Hepatocyte (in vitro differentiated cells): ENCODE data around the gene KLK2.

ENCODE experiments used
- EZH2 ChIP-seq: fragments of 200-600 bp; sonication (generic); IDR thresholded peaks from 2 replicates; pipeline ENCODE4 v1.6.1; 2016; ENCODE audit warnings: antibody characterized with exemption, mild to moderate bottlenecking, borderline replicate concordance
- TF ChIP-seq, protein P1 (sequence below): fragments of 200-600 bp; sonication (generic); IDR thresholded peaks from 2 replicates; pipeline ENCODE4 v1.5.1; 2016; ENCODE audit warnings: antibody characterized with exemption, mild to moderate bottlenecking; ENCODE audit not compliant: poor library complexity

DNA sequence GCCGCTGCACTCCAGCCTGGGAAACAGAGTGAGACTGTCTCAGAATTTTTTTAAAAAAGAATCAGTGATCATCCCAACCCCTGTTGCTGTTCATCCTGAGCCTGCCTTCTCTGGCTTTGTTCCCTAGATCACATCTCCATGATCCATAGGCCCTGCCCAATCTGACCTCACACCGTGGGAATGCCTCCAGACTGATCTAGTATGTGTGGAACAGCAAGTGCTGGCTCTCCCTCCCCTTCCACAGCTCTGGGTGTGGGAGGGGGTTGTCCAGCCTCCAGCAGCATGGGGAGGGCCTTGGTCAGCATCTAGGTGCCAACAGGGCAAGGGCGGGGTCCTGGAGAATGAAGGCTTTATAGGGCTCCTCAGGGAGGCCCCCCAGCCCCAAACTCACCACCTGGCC is at the start of gene KLK2:
- TF ChIP-seq, protein P1, sequence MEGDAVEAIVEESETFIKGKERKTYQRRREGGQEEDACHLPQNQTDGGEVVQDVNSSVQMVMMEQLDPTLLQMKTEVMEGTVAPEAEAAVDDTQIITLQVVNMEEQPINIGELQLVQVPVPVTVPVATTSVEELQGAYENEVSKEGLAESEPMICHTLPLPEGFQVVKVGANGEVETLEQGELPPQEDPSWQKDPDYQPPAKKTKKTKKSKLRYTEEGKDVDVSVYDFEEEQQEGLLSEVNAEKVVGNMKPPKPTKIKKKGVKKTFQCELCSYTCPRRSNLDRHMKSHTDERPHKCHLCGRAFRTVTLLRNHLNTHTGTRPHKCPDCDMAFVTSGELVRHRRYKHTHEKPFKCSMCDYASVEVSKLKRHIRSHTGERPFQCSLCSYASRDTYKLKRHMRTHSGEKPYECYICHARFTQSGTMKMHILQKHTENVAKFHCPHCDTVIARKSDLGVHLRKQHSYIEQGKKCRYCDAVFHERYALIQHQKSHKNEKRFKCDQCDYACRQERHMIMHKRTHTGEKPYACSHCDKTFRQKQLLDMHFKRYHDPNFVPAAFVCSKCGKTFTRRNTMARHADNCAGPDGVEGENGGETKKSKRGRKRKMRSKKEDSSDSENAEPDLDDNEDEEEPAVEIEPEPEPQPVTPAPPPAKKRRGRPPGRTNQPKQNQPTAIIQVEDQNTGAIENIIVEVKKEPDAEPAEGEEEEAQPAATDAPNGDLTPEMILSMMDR, result no peak
- TF ChIP-seq EZH2, result no peak
